ENCODE results near the gene COX10. TPM values are rescaled to one million over a fixed set of nuclear protein-coding genes. Genes with fewer than 3 reads are reported as not detected.

COX10 gene
- total RNA-seq, 2 donors from 2014 or later: 8.7 to 26.5 TPM

- no peaks in the 10 kb centered on the region for H3K9me3 ChIP-seq
- no peaks in the 10 kb centered on the region for H3K36me3 ChIP-seq
- H3K4me3 ChIP-seq: no peak overlapping the region
- peaks cover 0 to 5% of the 10 kb centered on the region in 2 donors for H3K4me1 ChIP-seq (ENCODE audit: control insufficient read depth in 1 of 2, low read depth in 2 of 2)
- no peak overlapping the region for H3K27ac ChIP-seq
- DNase-seq (ENCODE audit: low spot score) (no peak), ATAC-seq (ENCODE audit: insufficient number of reproducible peaks, low FRiP score, low read depth) (no peak)
- no peaks in the 10 kb centered on the region for H3K27me3 ChIP-seq (replicated peaks; ENCODE audit: insufficient read depth)
- no peak for TF ChIP-seq CTCF (IDR thresholded peaks at IDR 0.05)
Measured at GRCh38 chr17:14104734-14105133, 35.4 kb downstream of the COX10 start.

- no peaks in the 10 kb centered on the region for H3K36me3 ChIP-seq
- peaks cover 0 to 5% of the 10 kb centered on the region in 2 donors for H3K4me1 ChIP-seq (ENCODE audit: control insufficient read depth in 1 of 2, low read depth in 2 of 2)
- no peak overlapping the region for H3K27ac ChIP-seq
- no peaks in the 10 kb centered on the region for H3K9me3 ChIP-seq
- DNase-seq (ENCODE audit: low spot score) (no peak), ATAC-seq (ENCODE audit: insufficient number of reproducible peaks, low FRiP score, low read depth) (no peak)
- TF ChIP-seq CTCF (IDR thresholded peaks at IDR 0.05): no peak
- H3K4me3 ChIP-seq: no peak overlapping the region
- H3K27me3 ChIP-seq (replicated peaks; ENCODE audit: insufficient read depth): no peaks in the 10 kb centered on the region
Measured at GRCh38 chr17:14107889-14108288, 38.6 kb downstream of the COX10 start.

GRCh38 chr17:14112407-14112806 is 43.1 kb downstream of the COX10 start:
- H3K4me1 ChIP-seq (ENCODE audit: control insufficient read depth in 1 of 2, low read depth in 2 of 2): peaks cover 0 to 3% of the 10 kb centered on the region in 2 donors
- no peaks in the 10 kb centered on the region for H3K36me3 ChIP-seq
- TF ChIP-seq CTCF (IDR thresholded peaks at IDR 0.05): no peak
- no peak overlapping the region for H3K27ac ChIP-seq
- DNase-seq (ENCODE audit: low spot score): no peak
- no peak overlapping the region for H3K4me3 ChIP-seq
- no peaks in the 10 kb centered on the region for H3K9me3 ChIP-seq
- ATAC-seq (ENCODE audit: insufficient number of reproducible peaks, low FRiP score, low read depth): no peak
- no peaks in the 10 kb centered on the region for H3K27me3 ChIP-seq (replicated peaks; ENCODE audit: insufficient read depth)

- Histone ChIP-seq H3K27me3 (replicated peaks; ENCODE audit: insufficient read depth) (no peaks in the 10 kb centered on the region), H3K4me1 (ENCODE audit: control insufficient read depth in 1 of 2, low read depth in 2 of 2) (no peaks in the 10 kb centered on the region), H3K36me3 (no peaks in the 10 kb centered on the region), H3K4me3 (no peak overlapping the region), H3K9me3 (no peaks in the 10 kb centered on the region), H3K27ac (no peak overlapping the region)
- DNase-seq (ENCODE audit: low spot score) (no peak), ATAC-seq (ENCODE audit: insufficient number of reproducible peaks, low FRiP score, low read depth) (no peak)
- TF ChIP-seq CTCF (IDR thresholded peaks at IDR 0.05): no peak
Measured at GRCh38 chr17:14113137-14113536, 43.8 kb downstream of the COX10 start.

GRCh38 chr17:14116263-14117024 is 47.1 kb downstream of the COX10 start:
- Histone ChIP-seq H3K4me1 (ENCODE audit: control insufficient read depth in 1 of 2, low read depth in 2 of 2) (no peaks in the 10 kb centered on the region), H3K9me3 (no peaks in the 10 kb centered on the region), H3K27me3 (replicated peaks; ENCODE audit: insufficient read depth) (no peaks in the 10 kb centered on the region), H3K4me3 (no peak overlapping the region), H3K27ac (no peak overlapping the region), H3K36me3 (no peaks in the 10 kb centered on the region)
- DNase-seq (ENCODE audit: low spot score) (no peak), ATAC-seq (ENCODE audit: insufficient number of reproducible peaks, low FRiP score, low read depth) (no peak)
- no peak for TF ChIP-seq CTCF (IDR thresholded peaks at IDR 0.05)
